IMR-90 (cell line): ENCODE results near the gene FGA. TPM values are rescaled to one million over a fixed set of nuclear protein-coding genes. Genes with fewer than 3 reads are reported as not detected.

Source experiments
- ATAC-seq: fragments of 200-7000 bp; cut with Tn5 transposase; 2 replicates; pipeline ENCODE4 v1.9.1; 2020; ENCODE audit warnings: low read depth, mild to moderate bottlenecking, moderate library complexity
- BruUV-seq: library from RNA; stranded (reverse); fragments of 400-500 nt; replicated peaks from 2 replicates; lab custom pipeline; 2021; lab: Mats Ljungman, UMichigan
- CTCF ChIA-PET: fragments of 300-600 bp; formaldehyde crosslinking; extraction: SDS; loops from one replicate; lab custom pipeline; 2021; ENCODE audit warnings: antibody characterized with exemption; lab: Yijun Ruan, JAX
- POLR2A ChIA-PET: fragments of 300-600 bp; sonication (Branson Sonifier 250); formaldehyde crosslinking; loops from one replicate; lab custom pipeline; 2022; ENCODE audit warnings: antibody characterized with exemption; ENCODE audit not compliant: unreplicated experiment; lab: Charles Lee
- DNase-seq: peaks from one replicate; pipeline ENCODE4 v3.0.0; 2013
- H2AFZ ChIP-seq: replicated peaks from 2 replicates; pipeline ENCODE3; 2013; ENCODE audit warnings: low read length, mild to moderate bottlenecking; ENCODE audit not compliant: poor library complexity
- H2AK5ac ChIP-seq: 2 replicates; pipeline ENCODE4 v1.6.1; 2013; ENCODE audit warnings: low read depth, low read length, inconsistent platforms
- H2AK9ac ChIP-seq: replicated peaks from 2 replicates; pipeline ENCODE3; 2013; ENCODE audit warnings: mild to moderate bottlenecking, low read depth, low read length, moderate library complexity; ENCODE audit not compliant: poor library complexity
- H2BK120ac ChIP-seq: 2 replicates; pipeline ENCODE4 v1.6.1; 2013; ENCODE audit warnings: low read depth, low read length, inconsistent platforms
- H2BK15ac ChIP-seq: 3 replicates; pipeline ENCODE4 v1.6.1; 2013; ENCODE audit warnings: low read depth, low read length, inconsistent platforms
- H2BK20ac ChIP-seq: 2 replicates; pipeline ENCODE4 v1.6.1; 2013; ENCODE audit warnings: low read depth, mild to moderate bottlenecking, inconsistent platforms, low read length, moderate library complexity
- H2BK5ac ChIP-seq: 2 replicates; pipeline ENCODE4 v1.6.1; 2013; ENCODE audit warnings: mild to moderate bottlenecking, low read depth, low read length, inconsistent platforms; ENCODE audit not compliant: poor library complexity, severe bottlenecking
- H3K14ac ChIP-seq: replicated peaks from 2 replicates; pipeline ENCODE4 v1.6.1; 2013; ENCODE audit warnings: low read depth, low read length, inconsistent platforms
- H3K18ac ChIP-seq: 2 replicates; pipeline ENCODE4 v1.6.1; 2013; ENCODE audit warnings: low read depth, low read length, control low read depth
- H3K23ac ChIP-seq: 2 replicates; pipeline ENCODE4 v1.6.1; 2013; ENCODE audit warnings: low read depth, low read length, inconsistent platforms
- H3K27ac ChIP-seq: 2 replicates; pipeline ENCODE4 v1.5.1; 2013; ENCODE audit warnings: mild to moderate bottlenecking, control low read depth, low read length; ENCODE audit not compliant: insufficient read depth
- H3K27me3 ChIP-seq: 2 replicates; pipeline ENCODE4 v1.6.1; 2013; ENCODE audit warnings: low read length; ENCODE audit not compliant: control insufficient read depth, insufficient read depth
- H3K36me3 ChIP-seq: 2 replicates; pipeline ENCODE4 v1.6.1; 2013; ENCODE audit warnings: low read length, mixed read lengths; ENCODE audit not compliant: control insufficient read depth, insufficient read depth
- H3K4ac ChIP-seq: 2 replicates; pipeline ENCODE4 v1.6.1; 2013; ENCODE audit warnings: low read depth, low read length, inconsistent platforms
- H3K4me1 ChIP-seq: 2 replicates; pipeline ENCODE4 v1.6.1; 2013; ENCODE audit warnings: low read length, mixed read lengths; ENCODE audit not compliant: control insufficient read depth, insufficient read depth
- H3K4me2 ChIP-seq: 2 replicates; pipeline ENCODE4 v1.6.1; 2013; ENCODE audit warnings: low read depth, mild to moderate bottlenecking, control low read depth, low read length, moderate library complexity
- H3K4me3 ChIP-seq: 2 replicates; pipeline ENCODE4 v1.5.1; 2013; ENCODE audit warnings: low read depth, mild to moderate bottlenecking, control low read depth, low read length, moderate library complexity; ENCODE audit not compliant: insufficient read depth
- H3K56ac ChIP-seq: 2 replicates; pipeline ENCODE4 v1.6.1; 2013; ENCODE audit warnings: low read length, inconsistent platforms; ENCODE audit not compliant: insufficient read depth; ENCODE audit errors: extremely low read depth
- H3K79me1 ChIP-seq, 2 experiments: 2 replicates each; pipeline ENCODE4 v1.6.1; 2013; ENCODE audit warnings: low read length in 2 of 2, inconsistent platforms in 1 of 2, low read depth in 1 of 2
- H3K9ac ChIP-seq: 2 replicates; pipeline ENCODE4 v1.6.1; 2013; ENCODE audit warnings: low read depth, low read length, control low read depth
- H3K9me1 ChIP-seq: 2 replicates; pipeline ENCODE4 v1.6.1; 2013; ENCODE audit warnings: low read length, inconsistent platforms; ENCODE audit not compliant: insufficient read depth
- H3K9me3 ChIP-seq: 2 replicates; pipeline ENCODE4 v1.6.1; 2013; ENCODE audit warnings: low read length; ENCODE audit not compliant: control insufficient read depth, insufficient read depth
- H4K20me1 ChIP-seq: 2 replicates; pipeline ENCODE4 v1.6.1; 2013; ENCODE audit warnings: low read length, inconsistent platforms; ENCODE audit not compliant: insufficient read depth
- H4K5ac ChIP-seq: 2 replicates; pipeline ENCODE4 v1.6.1; 2013; ENCODE audit warnings: mild to moderate bottlenecking, low read depth, low read length, control low read depth
- H4K8ac ChIP-seq, 2 experiments: 2 replicates each; pipeline ENCODE4 v1.6.1; 2013; ENCODE audit warnings: low read depth in 2 of 2, low read length in 2 of 2, control low read depth in 1 of 2, inconsistent platforms in 1 of 2
- H4K91ac ChIP-seq: 2 replicates; pipeline ENCODE4 v1.6.1; 2013; ENCODE audit warnings: low read depth, low read length, inconsistent platforms; ENCODE audit not compliant: insufficient read depth
- CEBPB ChIP-seq: IDR thresholded peaks from 2 replicates; pipeline ENCODE4 v1.6.1; 2012; ENCODE audit warnings: low read depth, low read length, improper control_type of control experiment
- CHD1 ChIP-seq: IDR thresholded peaks from 2 replicates; pipeline ENCODE4 v1.6.1; 2012; ENCODE audit warnings: low read depth, low read length, improper control_type of control experiment
- ELK1 ChIP-seq: fragments of 150-350 bp; IDR thresholded peaks from 2 replicates; pipeline ENCODE4 v1.6.1; 2016; ENCODE audit warnings: low read depth, mild to moderate bottlenecking, low read length, moderate library complexity, borderline replicate concordance
- FOS ChIP-seq: fragments of 150-350 bp; IDR thresholded peaks from 2 replicates; pipeline ENCODE4 v1.6.1; 2016; ENCODE audit warnings: low read depth, low read length
- MAFK ChIP-seq: IDR thresholded peaks from 2 replicates; pipeline ENCODE4 v1.6.1; 2012; ENCODE audit warnings: low read depth, low read length, improper control_type of control experiment
- MAZ ChIP-seq: IDR thresholded peaks from 2 replicates; pipeline ENCODE4 v1.6.1; 2012; ENCODE audit warnings: low read depth, mild to moderate bottlenecking, low read length, improper control_type of control experiment, moderate library complexity, borderline replicate concordance
- MXI1 ChIP-seq: IDR thresholded peaks from 2 replicates; pipeline ENCODE4 v1.6.1; 2012; ENCODE audit warnings: low read depth, mild to moderate bottlenecking, low read length, moderate library complexity, borderline replicate concordance
- NFE2L2 ChIP-seq: fragments of 150-350 bp; IDR thresholded peaks from 2 replicates; pipeline ENCODE4 v1.6.1; 2016; ENCODE audit warnings: low read depth, mild to moderate bottlenecking, low read length
- POLR2A ChIP-seq: IDR thresholded peaks from 2 replicates; pipeline ENCODE4 v1.6.1; 2012; ENCODE audit warnings: mild to moderate bottlenecking, low read depth, low read length
- RAD21 ChIP-seq: IDR thresholded peaks from 2 replicates; pipeline ENCODE4 v1.6.1; 2012; ENCODE audit warnings: low read length, improper control_type of control experiment
- RFX5 ChIP-seq: IDR thresholded peaks from 2 replicates; pipeline ENCODE4 v1.8.0; 2012; ENCODE audit warnings: low read depth, mild to moderate bottlenecking, low read length, moderate library complexity
- SMC3 ChIP-seq: fragments of 150-350 bp; IDR thresholded peaks from 2 replicates; pipeline ENCODE4 v1.6.1; 2016; ENCODE audit warnings: low read depth, mild to moderate bottlenecking, antibody characterized with exemption, low read length, moderate library complexity
- WGBS, 2 experiments: methylation state at CpG; one replicate each; pipeline versions ENCODE4 v1.1.5 to v1.1.7; 2013; ENCODE audit warnings: missing lambda C conversion rate in 2 of 2; ENCODE audit not compliant: insufficient read length in 1 of 2; ENCODE audit errors: extremely low coverage in 2 of 2; 5-methylcytosine and 5-hydroxymethylcytosine counted together
- dilution Hi-C: fragments of 300-500 bp; cut with HindIII; formaldehyde crosslinking; loops from one replicate; pipeline ENCODE4 v1.14.3; 2018; ENCODE audit warnings: low sequenced_read_pairs; ENCODE audit not compliant: unreplicated experiment
- in situ Hi-C: fragments of 300-500 bp; cut with MboI; formaldehyde crosslinking; loops from 3 replicates; pipeline ENCODE4 v1.14.3; 2019; ENCODE audit warnings: low sequenced_read_pairs, inconsistent platforms, mixed read lengths
- intact Hi-C: fragments of 100-400 bp; cut with micrococcal nuclease; formaldehyde crosslinking; loops from 2 replicates; pipeline ENCODE4 v1.10.0; 2022
- polyA plus RNA-seq, 3 experiments: library from polyadenylated mRNA; depleted of rRNA; stranded (reverse); fragments of >200 nt; gene quantifications; 2 replicates each; pipeline ENCODE4 v1.2.3, GENCODE V29; 2012; ENCODE audit warnings: low replicate concordance in 1 of 3
- total RNA-seq: library from RNA; depleted of rRNA; stranded (reverse); fragments of >200 nt; gene quantifications from 2 replicates; pipeline ENCODE4 v1.2.3, GENCODE V29; 2012
- TF ChIP-seq, protein P1 (sequence below): fragments of 150-350 bp; IDR thresholded peaks from 2 replicates; pipeline ENCODE4 v1.6.1; 2017; ENCODE audit warnings: mild to moderate bottlenecking, antibody characterized with exemption, low read length, low read depth
- TF ChIP-seq, protein P2 (sequence below): conservative IDR thresholded peaks from 2 replicates; pipeline ENCODE4 v1.5.1; 2012; ENCODE audit warnings: mild to moderate bottlenecking, low read depth, low read length, improper control_type of control experiment

FGA gene
- total and polyA plus RNA-seq, 2 of the 4 experiments (the other 2 are of a cell fraction), result not detected

- TF ChIP-seq CHD1 (no peak), CEBPB (no peak), FOS (no peak), MAFK (no peak), ELK1 (no peak), RAD21 (no peak), POLR2A (no peak), RFX5 (no peak), NFE2L2 (no peak), MXI1 (no peak), MAZ (no peak), SMC3 (no peak)
- TF ChIP-seq, protein P1, sequence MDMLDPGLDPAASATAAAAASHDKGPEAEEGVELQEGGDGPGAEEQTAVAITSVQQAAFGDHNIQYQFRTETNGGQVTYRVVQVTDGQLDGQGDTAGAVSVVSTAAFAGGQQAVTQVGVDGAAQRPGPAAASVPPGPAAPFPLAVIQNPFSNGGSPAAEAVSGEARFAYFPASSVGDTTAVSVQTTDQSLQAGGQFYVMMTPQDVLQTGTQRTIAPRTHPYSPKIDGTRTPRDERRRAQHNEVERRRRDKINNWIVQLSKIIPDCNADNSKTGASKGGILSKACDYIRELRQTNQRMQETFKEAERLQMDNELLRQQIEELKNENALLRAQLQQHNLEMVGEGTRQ, result no peak
- TF ChIP-seq, protein P2, sequence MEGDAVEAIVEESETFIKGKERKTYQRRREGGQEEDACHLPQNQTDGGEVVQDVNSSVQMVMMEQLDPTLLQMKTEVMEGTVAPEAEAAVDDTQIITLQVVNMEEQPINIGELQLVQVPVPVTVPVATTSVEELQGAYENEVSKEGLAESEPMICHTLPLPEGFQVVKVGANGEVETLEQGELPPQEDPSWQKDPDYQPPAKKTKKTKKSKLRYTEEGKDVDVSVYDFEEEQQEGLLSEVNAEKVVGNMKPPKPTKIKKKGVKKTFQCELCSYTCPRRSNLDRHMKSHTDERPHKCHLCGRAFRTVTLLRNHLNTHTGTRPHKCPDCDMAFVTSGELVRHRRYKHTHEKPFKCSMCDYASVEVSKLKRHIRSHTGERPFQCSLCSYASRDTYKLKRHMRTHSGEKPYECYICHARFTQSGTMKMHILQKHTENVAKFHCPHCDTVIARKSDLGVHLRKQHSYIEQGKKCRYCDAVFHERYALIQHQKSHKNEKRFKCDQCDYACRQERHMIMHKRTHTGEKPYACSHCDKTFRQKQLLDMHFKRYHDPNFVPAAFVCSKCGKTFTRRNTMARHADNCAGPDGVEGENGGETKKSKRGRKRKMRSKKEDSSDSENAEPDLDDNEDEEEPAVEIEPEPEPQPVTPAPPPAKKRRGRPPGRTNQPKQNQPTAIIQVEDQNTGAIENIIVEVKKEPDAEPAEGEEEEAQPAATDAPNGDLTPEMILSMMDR, result no peak
- no peak overlapping the region for H3K18ac ChIP-seq
- H3K4me2 ChIP-seq, result no peak overlapping the region
- no peak overlapping the region for H2AK9ac ChIP-seq
- CTCF ChIA-PET, result no interaction called here
- no peak overlapping the region for H3K23ac ChIP-seq
- no peak overlapping the region for H3K4me3 ChIP-seq
- BruUV-seq, result no TSS peak
- no peaks in the 10 kb centered on the region for H3K9me3 ChIP-seq
- no peaks in the 10 kb centered on the region for H3K27me3 ChIP-seq
- no peak overlapping the region for H2BK20ac ChIP-seq
- in situ Hi-C loops (no loop called here), dilution Hi-C loops (no loop called here), intact Hi-C loops (no loop called here)
- no peaks in the 10 kb centered on the region for H3K4me1 ChIP-seq
- POLR2A ChIA-PET, result no interaction called here
- H3K27ac ChIP-seq, result no peak overlapping the region
- no peaks in the 10 kb centered on the region for H3K9me1 ChIP-seq
- H2BK5ac ChIP-seq, result no peak overlapping the region
- H2AK5ac ChIP-seq, result no peak overlapping the region
- no peak overlapping the region for H3K4ac ChIP-seq
- no peak overlapping the region for H4K91ac ChIP-seq
- H2BK15ac ChIP-seq, result no peak overlapping the region
- H4K5ac ChIP-seq, result no peak overlapping the region
- H4K8ac ChIP-seq, result no peak overlapping the region
- no peak for DNase-seq
- H3K79me1 ChIP-seq, result no peaks in the 10 kb centered on the region
- H3K14ac ChIP-seq, result no peak overlapping the region
- H2AFZ ChIP-seq, result no peak overlapping the region
- ATAC-seq, result no peak
- no peaks in the 10 kb centered on the region for H3K36me3 ChIP-seq
- H4K20me1 ChIP-seq, result no peaks in the 10 kb centered on the region
- 40% methylated on average over 3 of the region's 7 CpGs; no CpG with 5 or more reads in 1 of the 2 experiments for WGBS, 2 experiments
- no peak overlapping the region for H3K56ac ChIP-seq
- H3K9ac ChIP-seq, result no peak overlapping the region
- no peak overlapping the region for H2BK120ac ChIP-seq
Observed at GRCh38 chr4:154589296-154590197, 995 bp downstream of the FGA start.
